ENCODE measurements around the gene TRAPPC3L. TPM values are rescaled to one million over a fixed set of nuclear protein-coding genes. Genes with fewer than 3 reads are reported as not detected.

The TRAPPC3L gene
- total and polyA plus RNA-seq, 3 donors from 2014 or later: 0.37 to 0.39 TPM; not detected in 1

- peak; percentile 77 for DNase-seq
- Histone ChIP-seq H3K4me1 (no peaks in the 10 kb centered on the region), H3K9me3 (no peaks in the 10 kb centered on the region), H3K36me3 (ENCODE audit: low read depth, missing control alignments) (no peaks in the 10 kb centered on the region), H3K27me3 (no peaks in the 10 kb centered on the region), H3K4me3 (no peak overlapping the region), H3K27ac (no peak overlapping the region)
- TF ChIP-seq POLR2A (IDR thresholded peaks at IDR 0.05): no peak
- TF ChIP-seq, protein P1, sequence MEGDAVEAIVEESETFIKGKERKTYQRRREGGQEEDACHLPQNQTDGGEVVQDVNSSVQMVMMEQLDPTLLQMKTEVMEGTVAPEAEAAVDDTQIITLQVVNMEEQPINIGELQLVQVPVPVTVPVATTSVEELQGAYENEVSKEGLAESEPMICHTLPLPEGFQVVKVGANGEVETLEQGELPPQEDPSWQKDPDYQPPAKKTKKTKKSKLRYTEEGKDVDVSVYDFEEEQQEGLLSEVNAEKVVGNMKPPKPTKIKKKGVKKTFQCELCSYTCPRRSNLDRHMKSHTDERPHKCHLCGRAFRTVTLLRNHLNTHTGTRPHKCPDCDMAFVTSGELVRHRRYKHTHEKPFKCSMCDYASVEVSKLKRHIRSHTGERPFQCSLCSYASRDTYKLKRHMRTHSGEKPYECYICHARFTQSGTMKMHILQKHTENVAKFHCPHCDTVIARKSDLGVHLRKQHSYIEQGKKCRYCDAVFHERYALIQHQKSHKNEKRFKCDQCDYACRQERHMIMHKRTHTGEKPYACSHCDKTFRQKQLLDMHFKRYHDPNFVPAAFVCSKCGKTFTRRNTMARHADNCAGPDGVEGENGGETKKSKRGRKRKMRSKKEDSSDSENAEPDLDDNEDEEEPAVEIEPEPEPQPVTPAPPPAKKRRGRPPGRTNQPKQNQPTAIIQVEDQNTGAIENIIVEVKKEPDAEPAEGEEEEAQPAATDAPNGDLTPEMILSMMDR (IDR thresholded peaks at IDR 0.05): peak; percentile 70 to 80 (median 71)
- WGBS, 2 donors: 76 to 81% methylated on average over 12 of the region's 12 CpGs
- intact Hi-C loops (cut with DNase I; ENCODE audit: low total_unique reads): no loop called here
Measured at GRCh38 chr6:116531675-116532570, 13.6 kb downstream of the TRAPPC3L start.

GRCh38 chr6:116530436-116530835, 15.0 kb downstream of the TRAPPC3L start:
- WGBS, 2 donors: 74 to 80% methylated on average over 2 of the region's 2 CpGs
- Histone ChIP-seq H3K4me1 (no peaks in the 10 kb centered on the region), H3K9me3 (no peaks in the 10 kb centered on the region), H3K27ac (no peak overlapping the region), H3K4me3 (no peak overlapping the region), H3K27me3 (no peaks in the 10 kb centered on the region), H3K36me3 (ENCODE audit: low read depth, missing control alignments) (no peaks in the 10 kb centered on the region)
- no peak for TF ChIP-seq POLR2A (IDR thresholded peaks at IDR 0.05)
- TF ChIP-seq, protein P1 (IDR thresholded peaks at IDR 0.05): no peak
- no peak for DNase-seq
- intact Hi-C loops (cut with DNase I; ENCODE audit: low total_unique reads): no loop called here

DNA sequence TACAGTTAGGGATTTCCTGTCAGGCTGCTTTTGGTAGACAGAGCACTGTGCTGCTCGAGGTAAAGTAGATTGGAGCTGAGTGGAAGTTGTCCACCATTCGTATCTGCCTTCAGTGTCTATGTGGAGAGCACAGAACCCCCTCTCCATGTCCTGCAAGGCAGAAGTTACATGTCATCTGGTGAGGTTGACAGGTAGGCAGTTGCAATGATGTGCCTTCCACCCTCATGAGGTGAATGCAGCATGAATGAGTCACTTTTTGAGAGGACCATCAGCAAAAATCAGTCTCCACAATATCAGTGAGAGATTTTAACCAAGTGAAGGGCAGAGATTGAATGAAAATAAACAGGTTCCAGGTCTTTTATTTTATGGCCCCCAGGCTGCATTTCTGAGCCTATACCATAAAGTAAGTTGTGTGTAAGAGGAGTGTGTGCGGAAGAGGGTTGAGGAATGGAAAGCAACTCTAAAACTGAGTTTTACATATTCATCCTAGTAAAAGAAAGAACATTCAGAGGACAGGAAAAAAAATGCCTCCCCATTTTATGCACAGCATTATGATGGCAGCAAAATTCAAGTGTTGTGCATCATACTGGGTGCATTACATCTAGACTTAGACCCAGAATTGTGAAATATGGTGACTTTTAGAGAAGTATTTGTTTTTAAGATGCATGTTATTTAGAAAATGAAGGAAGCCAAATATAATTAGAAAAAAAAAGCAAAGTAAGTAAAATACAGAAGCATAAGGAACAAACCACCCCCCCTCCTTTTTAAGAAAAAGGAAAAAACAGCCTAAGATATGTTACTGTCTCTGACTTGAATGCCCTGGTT, 15.8 kb downstream of the TRAPPC3L start:
- H3K36me3 ChIP-seq (ENCODE audit: low read depth, missing control alignments): no peaks in the 10 kb centered on the region
- H3K4me1 ChIP-seq: no peaks in the 10 kb centered on the region
- no peak overlapping the region for H3K27ac ChIP-seq
- DNase-seq: no peak
- TF ChIP-seq POLR2A (IDR thresholded peaks at IDR 0.05): no peak
- TF ChIP-seq, protein P1 (IDR thresholded peaks at IDR 0.05): no peak
- no peaks in the 10 kb centered on the region for H3K27me3 ChIP-seq
- 86 to 91% methylated on average over 3 of the region's 3 CpGs for WGBS, 2 donors
- H3K4me3 ChIP-seq: no peak overlapping the region
- intact Hi-C loops (cut with DNase I; ENCODE audit: low total_unique reads): no loop called here
- no peaks in the 10 kb centered on the region for H3K9me3 ChIP-seq

- no peak for DNase-seq
- Histone ChIP-seq H3K36me3 (ENCODE audit: low read depth, missing control alignments) (no peaks in the 10 kb centered on the region), H3K4me1 (no peaks in the 10 kb centered on the region), H3K27ac (no peak overlapping the region), H3K27me3 (no peaks in the 10 kb centered on the region), H3K4me3 (no peak overlapping the region), H3K9me3 (no peaks in the 10 kb centered on the region)
- no peak for TF ChIP-seq POLR2A (IDR thresholded peaks at IDR 0.05)
- TF ChIP-seq, protein P1 (IDR thresholded peaks at IDR 0.05): no peak
- 68 to 83% methylated on average over 3 of the region's 3 CpGs for WGBS, 2 donors
- intact Hi-C loops (cut with DNase I; ENCODE audit: low total_unique reads): no loop called here
Measured at GRCh38 chr6:116528780-116529179, 16.7 kb downstream of the TRAPPC3L start.
